WTC11 (cell line): ENCODE data around the gene GRAMD4. TPM values are rescaled to one million over a fixed set of nuclear protein-coding genes. Genes with fewer than 3 reads are reported as not detected.

ENCODE experiments used
- ATAC-seq: fragments of 200-7000 bp; cut with Tn5 transposase; 2 replicates; pipeline ENCODE4 v1.10.0; 2021; ENCODE audit warnings: mild to moderate bottlenecking, moderate library complexity
- CTCF ChIA-PET: fragments of 300-600 bp; sonication (Branson Sonifier 250); formaldehyde crosslinking; loops from one replicate; lab custom pipeline; 2021; ENCODE audit warnings: antibody characterized with exemption; lab: Charles Lee
- POLR2A ChIA-PET: fragments of 350-600 bp; sonication (Branson Sonifier 250); formaldehyde crosslinking; loops from one replicate; lab custom pipeline; 2021; ENCODE audit warnings: antibody characterized with exemption; lab: Charles Lee
- DNase-seq: peaks from one replicate; pipeline ENCODE4 v3.0.0; 2021; ENCODE audit warnings: low spot score
- H3K27ac Mint-ChIP-seq: 2 replicates; pipeline ENCODE4 v1.8.0; 2021; ENCODE audit warnings: mixed read lengths
- H3K27me3 Mint-ChIP-seq: 2 replicates; pipeline ENCODE4 v1.8.0; 2021; ENCODE audit warnings: low read depth, mild to moderate bottlenecking, moderate library complexity, mixed read lengths
- H3K36me3 Mint-ChIP-seq: 2 replicates; pipeline ENCODE4 v1.8.0; 2021; ENCODE audit warnings: mixed read lengths
- H3K4me1 Mint-ChIP-seq: 2 replicates; pipeline ENCODE4 v1.8.0; 2022; ENCODE audit warnings: mixed read lengths
- H3K4me3 Mint-ChIP-seq: 2 replicates; pipeline ENCODE4 v1.8.0; 2021; ENCODE audit warnings: mild to moderate bottlenecking, moderate library complexity, mixed read lengths
- H3K9me3 Mint-ChIP-seq: 2 replicates; pipeline ENCODE4 v1.8.0; 2021; ENCODE audit warnings: mixed read lengths
- AR ChIP-seq: fragments of 250-450 bp; sonication (Bioruptor Pico); IDR thresholded peaks from 2 replicates; pipeline ENCODE4 v1.9.0; 2021; ENCODE audit warnings: mild to moderate bottlenecking
- ATF6 ChIP-seq: sonication (generic); formaldehyde crosslinking; IDR thresholded peaks from 2 replicates; pipeline ENCODE4 v1.8.1; 2023; ENCODE audit warnings: mild to moderate bottlenecking, missing genetic modification reagents
- E2F4 ChIP-seq: sonication (generic); formaldehyde crosslinking; IDR thresholded peaks from 2 replicates; pipeline ENCODE4 v1.8.1; 2022; ENCODE audit warnings: low read depth, mild to moderate bottlenecking, moderate library complexity, missing genetic modification reagents, borderline replicate concordance
- E2F5 ChIP-seq: sonication (generic); formaldehyde crosslinking; IDR thresholded peaks from 2 replicates; pipeline ENCODE4 v1.8.1; 2022; ENCODE audit warnings: mild to moderate bottlenecking, moderate library complexity, missing genetic modification reagents
- EMX1 ChIP-seq: fragments of 250-450 bp; sonication (Bioruptor Pico); IDR thresholded peaks from 2 replicates; pipeline ENCODE4 v1.8.0; 2021; ENCODE audit warnings: mild to moderate bottlenecking
- PRDM15 ChIP-seq: sonication (generic); formaldehyde crosslinking; IDR thresholded peaks from 2 replicates; pipeline ENCODE4 v1.8.0; 2022; ENCODE audit warnings: missing genetic modification reagents
- PRRX2 ChIP-seq: fragments of 250-450 bp; sonication (Bioruptor Pico); IDR thresholded peaks from 2 replicates; pipeline ENCODE4 v1.8.0; 2021; ENCODE audit warnings: mild to moderate bottlenecking
- RORB ChIP-seq: fragments of 250-450 bp; sonication (Bioruptor Pico); IDR thresholded peaks from 2 replicates; pipeline ENCODE4 v1.9.0; 2021; ENCODE audit warnings: mild to moderate bottlenecking
- SMAD3 ChIP-seq: sonication (generic); formaldehyde crosslinking; IDR thresholded peaks from 2 replicates; pipeline ENCODE4 v1.8.0; 2022; ENCODE audit warnings: missing genetic modification reagents, mild to moderate bottlenecking, borderline replicate concordance
- SOX15 ChIP-seq: fragments of 250-450 bp; sonication (Bioruptor Pico); IDR thresholded peaks from 2 replicates; pipeline ENCODE4 v1.9.0; 2021; ENCODE audit warnings: mild to moderate bottlenecking
- TCF7 ChIP-seq: sonication (generic); formaldehyde crosslinking; IDR thresholded peaks from 2 replicates; pipeline ENCODE4 v1.8.0; 2022; ENCODE audit warnings: mild to moderate bottlenecking, low read depth, missing genetic modification reagents, moderate library complexity
- TEAD1 ChIP-seq: sonication (generic); formaldehyde crosslinking; IDR thresholded peaks from 2 replicates; pipeline ENCODE4 v1.8.0; 2022; ENCODE audit warnings: mild to moderate bottlenecking, missing genetic modification reagents
- ZNF232 ChIP-seq: sonication (generic); formaldehyde crosslinking; IDR thresholded peaks from 2 replicates; pipeline ENCODE4 v1.8.0; 2022; ENCODE audit warnings: mild to moderate bottlenecking, missing genetic modification reagents
- ZNF423 ChIP-seq: fragments of 250-450 bp; sonication (Bioruptor Pico); IDR thresholded peaks from 2 replicates; pipeline ENCODE4 v2.1.2; 2022; ENCODE audit warnings: mild to moderate bottlenecking, moderate library complexity
- ZSCAN18 ChIP-seq: fragments of 250-450 bp; sonication (Bioruptor Pico); IDR thresholded peaks from 2 replicates; pipeline ENCODE4 v2.1.2; 2022; ENCODE audit warnings: mild to moderate bottlenecking, moderate library complexity
- total RNA-seq: library from RNA; stranded (reverse); gene quantifications from 3 replicates; pipeline ENCODE4 v1.2.3, GENCODE V29; 2021
- TF ChIP-seq, protein P1 (sequence below): fragments of 250-450 bp; sonication (Bioruptor Pico); IDR thresholded peaks from 2 replicates; pipeline ENCODE4 v1.9.0; 2021; ENCODE audit warnings: moderate library complexity, mild to moderate bottlenecking, inconsistent platforms, borderline replicate concordance
- TF ChIP-seq, protein P2 (sequence below): sonication (generic); formaldehyde crosslinking; conservative IDR thresholded peaks from 2 replicates; pipeline ENCODE4 v1.8.1; 2022; ENCODE audit warnings: mild to moderate bottlenecking, missing genetic modification reagents
- TF ChIP-seq, protein P3 (sequence below): sonication (generic); formaldehyde crosslinking; IDR thresholded peaks from 2 replicates; pipeline ENCODE4 v1.8.0; 2023; ENCODE audit warnings: mild to moderate bottlenecking, missing genetic modification reagents

Gene GRAMD4
- total RNA-seq, 1 experiment from 2014 or later, result 41.0 TPM

- POLR2A ChIA-PET, result no interaction called here
- CTCF ChIA-PET, result interaction anchor here (1.0 to 2.3 kb wide), 2 partner anchors 20 to 98 kb away, joined by 4 to 11 read pairs; no protein-coding TSS in a partner anchor
- Mint-ChIP-seq H3K27me3 (no peaks in the 10 kb centered on the region), H3K4me1 (peaks cover 5% of the 10 kb centered on the region), H3K36me3 (no peaks in the 10 kb centered on the region), H3K9me3 (no peaks in the 10 kb centered on the region), H3K27ac (peak overlapping the region; percentile 81; the same call in 1 of the 2 replicates), H3K4me3 (no peak overlapping the region)
- TF ChIP-seq SMAD3 (CRISPR knock-in tag) (no peak), PRRX2 (CRISPR knock-in tag) (no peak), E2F5 (CRISPR knock-in tag) (no peak), TCF7 (no peak)
- DNase-seq, result no peak
- no peak for ATAC-seq
These were observed 41.1 kb downstream of the GRAMD4 start for GRCh38 chr22:46661221-46661851.

GRCh38 chr22:46662226-46662625, 42.0 kb downstream of the GRAMD4 start:
- Mint-ChIP-seq H3K4me3 (no peak overlapping the region), H3K9me3 (no peaks in the 10 kb centered on the region), H3K4me1 (peaks cover 5% of the 10 kb centered on the region), H3K27ac (peak overlapping the region; percentile 45; the same call in 1 of the 2 replicates), H3K27me3 (no peaks in the 10 kb centered on the region), H3K36me3 (no peaks in the 10 kb centered on the region)
- ATAC-seq (no peak), DNase-seq (no peak)
- ChIA-PET CTCF (no interaction called here), POLR2A (no interaction called here)
- TF ChIP-seq, protein P1, sequence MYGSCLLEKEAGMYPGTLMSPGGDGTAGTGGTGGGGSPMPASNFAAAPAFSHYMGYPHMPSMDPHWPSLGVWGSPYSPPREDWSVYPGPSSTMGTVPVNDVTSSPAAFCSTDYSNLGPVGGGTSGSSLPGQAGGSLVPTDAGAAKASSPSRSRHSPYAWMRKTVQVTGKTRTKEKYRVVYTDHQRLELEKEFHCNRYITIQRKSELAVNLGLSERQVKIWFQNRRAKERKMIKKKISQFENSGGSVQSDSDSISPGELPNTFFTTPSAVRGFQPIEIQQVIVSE (CRISPR knock-in tag), result no peak
- TF ChIP-seq TEAD1 (CRISPR knock-in tag), result no peak
- TF ChIP-seq RORB (CRISPR knock-in tag), result no peak
- TF ChIP-seq ATF6, result no peak
- TF ChIP-seq AR (CRISPR knock-in tag), result no peak
- TF ChIP-seq EMX1 (CRISPR knock-in tag), result no peak
- no peak for TF ChIP-seq E2F4 (CRISPR knock-in tag)
- no peak for TF ChIP-seq ZSCAN18 (CRISPR knock-in tag)
- TF ChIP-seq, protein P2, sequence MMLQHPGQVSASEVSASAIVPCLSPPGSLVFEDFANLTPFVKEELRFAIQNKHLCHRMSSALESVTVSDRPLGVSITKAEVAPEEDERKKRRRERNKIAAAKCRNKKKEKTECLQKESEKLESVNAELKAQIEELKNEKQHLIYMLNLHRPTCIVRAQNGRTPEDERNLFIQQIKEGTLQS (CRISPR knock-in tag), result no peak
- TF ChIP-seq PRDM15 (CRISPR knock-in tag), result no peak
- no peak for TF ChIP-seq SOX15
- TF ChIP-seq, protein P3, sequence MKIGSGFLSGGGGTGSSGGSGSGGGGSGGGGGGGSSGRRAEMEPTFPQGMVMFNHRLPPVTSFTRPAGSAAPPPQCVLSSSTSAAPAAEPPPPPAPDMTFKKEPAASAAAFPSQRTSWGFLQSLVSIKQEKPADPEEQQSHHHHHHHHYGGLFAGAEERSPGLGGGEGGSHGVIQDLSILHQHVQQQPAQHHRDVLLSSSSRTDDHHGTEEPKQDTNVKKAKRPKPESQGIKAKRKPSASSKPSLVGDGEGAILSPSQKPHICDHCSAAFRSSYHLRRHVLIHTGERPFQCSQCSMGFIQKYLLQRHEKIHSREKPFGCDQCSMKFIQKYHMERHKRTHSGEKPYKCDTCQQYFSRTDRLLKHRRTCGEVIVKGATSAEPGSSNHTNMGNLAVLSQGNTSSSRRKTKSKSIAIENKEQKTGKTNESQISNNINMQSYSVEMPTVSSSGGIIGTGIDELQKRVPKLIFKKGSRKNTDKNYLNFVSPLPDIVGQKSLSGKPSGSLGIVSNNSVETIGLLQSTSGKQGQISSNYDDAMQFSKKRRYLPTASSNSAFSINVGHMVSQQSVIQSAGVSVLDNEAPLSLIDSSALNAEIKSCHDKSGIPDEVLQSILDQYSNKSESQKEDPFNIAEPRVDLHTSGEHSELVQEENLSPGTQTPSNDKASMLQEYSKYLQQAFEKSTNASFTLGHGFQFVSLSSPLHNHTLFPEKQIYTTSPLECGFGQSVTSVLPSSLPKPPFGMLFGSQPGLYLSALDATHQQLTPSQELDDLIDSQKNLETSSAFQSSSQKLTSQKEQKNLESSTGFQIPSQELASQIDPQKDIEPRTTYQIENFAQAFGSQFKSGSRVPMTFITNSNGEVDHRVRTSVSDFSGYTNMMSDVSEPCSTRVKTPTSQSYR, result no peak
- no peak for TF ChIP-seq ZNF232 (CRISPR knock-in tag)
- TF ChIP-seq ZNF423 (CRISPR knock-in tag), result no peak
